ENCODE measurements around the gene ABLIM2. TPM values are rescaled to one million over a fixed set of nuclear protein-coding genes. Genes with fewer than 3 reads are reported as not detected.
A peak's percentile ranks its signal among the peaks of the same experiment; 100 is the strongest.

Gene ABLIM2
- total and polyA plus RNA-seq, 5 donors from 2014 or later, result 0.88 to 2.0 (median 1.2) TPM

- Histone ChIP-seq H3K4me1 (ENCODE audit: control insufficient read depth, insufficient read depth, low read length, poor library complexity, severe bottlenecking) (peaks cover 41% of the 10 kb centered on the region), H3K36me3 (ENCODE audit: control insufficient read depth, insufficient read depth, low read length) (no peaks in the 10 kb centered on the region), H3K4me3 (ENCODE audit: low read depth, low read length) (no peak overlapping the region), H3K27me3 (ENCODE audit: control insufficient read depth, insufficient read depth, low read length) (no peaks in the 10 kb centered on the region), H3K9me3 (ENCODE audit: control insufficient read depth in 2 of 2, low read length in 2 of 2) (no peaks in the 10 kb centered on the region), H3K27ac (ENCODE audit: insufficient read depth, low read length, poor library complexity, severe bottlenecking) (no peak overlapping the region)
- ATAC-seq (ENCODE audit: low read depth in 2 of 2) (no peak), DNase-seq (no peak)
- Mint-ChIP-seq H3K4me3 (peak overlapping the region; percentile 73 to 100 (median 88)), H3K9me3 (peaks cover 0 to 2% (median 0%) of the 10 kb centered on the region in 7 donors), H3K4me1 (peaks cover 0 to 46% (median 16%) of the 10 kb centered on the region in 4 donors), H3K36me3 (no peaks in the 10 kb centered on the region), H3K27me3 (no peaks in the 10 kb centered on the region), H3K27ac (no peak overlapping the region)
Observed at GRCh38 chr4:8197521-8197920, 38.9 kb upstream of the ABLIM2 start.

GRCh38 chr4:8195841-8196458 lies 37.3 kb upstream of the ABLIM2 start:
- Mint-ChIP-seq H3K4me3 (peak overlapping the region in 1 of 4 donors; percentile 77), H3K4me1 (peaks cover 0 to 31% (median 10%) of the 10 kb centered on the region in 4 donors), H3K27ac (no peak overlapping the region), H3K27me3 (no peaks in the 10 kb centered on the region), H3K9me3 (peaks cover 0 to 2% (median 0%) of the 10 kb centered on the region in 7 donors), H3K36me3 (no peaks in the 10 kb centered on the region)
- no peak overlapping the region for H3K4me3 ChIP-seq (ENCODE audit: low read depth, low read length)
- no peaks in the 10 kb centered on the region for H3K9me3 ChIP-seq (ENCODE audit: control insufficient read depth in 2 of 2, low read length in 2 of 2)
- H3K4me1 ChIP-seq (ENCODE audit: control insufficient read depth, insufficient read depth, low read length, poor library complexity, severe bottlenecking), result peaks cover 25% of the 10 kb centered on the region
- ATAC-seq (ENCODE audit: low read depth in 2 of 2) (no peak), DNase-seq (no peak)
- no peaks in the 10 kb centered on the region for H3K27me3 ChIP-seq (ENCODE audit: control insufficient read depth, insufficient read depth, low read length)
- H3K27ac ChIP-seq (ENCODE audit: insufficient read depth, low read length, poor library complexity, severe bottlenecking), result no peak overlapping the region
- no peaks in the 10 kb centered on the region for H3K36me3 ChIP-seq (ENCODE audit: control insufficient read depth, insufficient read depth, low read length)

- Mint-ChIP-seq H3K4me3 (no peak overlapping the region), H3K36me3 (no peaks in the 10 kb centered on the region), H3K27me3 (no peaks in the 10 kb centered on the region), H3K27ac (peak overlapping the region in 1 of 3 donors; percentile 62), H3K4me1 (peaks cover 0 to 26% (median 8%) of the 10 kb centered on the region in 4 donors), H3K9me3 (peaks cover 0 to 2% (median 0%) of the 10 kb centered on the region in 7 donors)
- H3K36me3 ChIP-seq (ENCODE audit: control insufficient read depth, insufficient read depth, low read length), result no peaks in the 10 kb centered on the region
- no peak overlapping the region for H3K27ac ChIP-seq (ENCODE audit: insufficient read depth, low read length, poor library complexity, severe bottlenecking)
- H3K9me3 ChIP-seq (ENCODE audit: control insufficient read depth in 2 of 2, low read length in 2 of 2), result no peaks in the 10 kb centered on the region
- peaks cover 22% of the 10 kb centered on the region for H3K4me1 ChIP-seq (ENCODE audit: control insufficient read depth, insufficient read depth, low read length, poor library complexity, severe bottlenecking)
- DNase-seq, result no peak
- no peaks in the 10 kb centered on the region for H3K27me3 ChIP-seq (ENCODE audit: control insufficient read depth, insufficient read depth, low read length)
- ATAC-seq (ENCODE audit: low read depth in 2 of 2), result no peak
- H3K4me3 ChIP-seq (ENCODE audit: low read depth, low read length), result no peak overlapping the region
Observed at GRCh38 chr4:8195431-8195830, 36.8 kb upstream of the ABLIM2 start.

GRCh38 chr4:8194306-8195242 lies 36.0 kb upstream of the ABLIM2 start:
- Mint-ChIP-seq H3K4me3 (peak overlapping the region in 1 of 4 donors; percentile 41), H3K27me3 (no peaks in the 10 kb centered on the region), H3K36me3 (no peaks in the 10 kb centered on the region), H3K4me1 (peaks cover 0 to 20% (median 8%) of the 10 kb centered on the region in 4 donors), H3K27ac (peak overlapping the region in 1 of 3 donors; percentile 62), H3K9me3 (peaks cover 0 to 2% (median 0%) of the 10 kb centered on the region in 7 donors)
- no peaks in the 10 kb centered on the region for H3K27me3 ChIP-seq (ENCODE audit: control insufficient read depth, insufficient read depth, low read length)
- no peak overlapping the region for H3K4me3 ChIP-seq (ENCODE audit: low read depth, low read length)
- H3K36me3 ChIP-seq (ENCODE audit: control insufficient read depth, insufficient read depth, low read length), result no peaks in the 10 kb centered on the region
- H3K27ac ChIP-seq (ENCODE audit: insufficient read depth, low read length, poor library complexity, severe bottlenecking), result no peak overlapping the region
- peaks cover 14% of the 10 kb centered on the region for H3K4me1 ChIP-seq (ENCODE audit: control insufficient read depth, insufficient read depth, low read length, poor library complexity, severe bottlenecking)
- H3K9me3 ChIP-seq (ENCODE audit: control insufficient read depth in 2 of 2, low read length in 2 of 2), result no peaks in the 10 kb centered on the region
- no peak for ATAC-seq (ENCODE audit: low read depth in 2 of 2)
- no peak for DNase-seq

- H3K9me3 ChIP-seq (ENCODE audit: control insufficient read depth in 2 of 2, low read length in 2 of 2), result no peaks in the 10 kb centered on the region
- peak in 1 of 3 donors; percentile 63 for DNase-seq
- H3K27ac ChIP-seq (ENCODE audit: insufficient read depth, low read length, poor library complexity, severe bottlenecking), result no peak overlapping the region
- H3K4me1 Mint-ChIP-seq, result peaks cover 0 to 9% (median 2%) of the 10 kb centered on the region in 4 donors
- no peaks in the 10 kb centered on the region for H3K36me3 Mint-ChIP-seq
- no peaks in the 10 kb centered on the region for H3K4me1 ChIP-seq (ENCODE audit: control insufficient read depth, insufficient read depth, low read length, poor library complexity, severe bottlenecking)
- ATAC-seq (ENCODE audit: low read depth in 2 of 2), result peak; percentile 44 to 58
- no peak overlapping the region for H3K4me3 ChIP-seq (ENCODE audit: low read depth, low read length)
- no peaks in the 10 kb centered on the region for H3K27me3 ChIP-seq (ENCODE audit: control insufficient read depth, insufficient read depth, low read length)
- peak overlapping the region; percentile 50 to 85 (median 54) for H3K27ac Mint-ChIP-seq
- H3K4me3 Mint-ChIP-seq, result peak overlapping the region in 1 of 4 donors; percentile 6
- H3K9me3 Mint-ChIP-seq, result no peaks in the 10 kb centered on the region
- H3K36me3 ChIP-seq (ENCODE audit: control insufficient read depth, insufficient read depth, low read length), result no peaks in the 10 kb centered on the region
- peaks cover 6% of the 10 kb centered on the region for H3K27me3 Mint-ChIP-seq
Observed at GRCh38 chr4:8192748-8193738, 34.4 kb upstream of the ABLIM2 start.

GRCh38 chr4:8191136-8191747 lies 32.6 kb upstream of the ABLIM2 start:
- Mint-ChIP-seq H3K27ac (no peak overlapping the region), H3K4me3 (no peak overlapping the region), H3K9me3 (no peaks in the 10 kb centered on the region), H3K27me3 (peaks cover 19% of the 10 kb centered on the region), H3K36me3 (no peaks in the 10 kb centered on the region), H3K4me1 (peaks cover 0 to 7% (median 2%) of the 10 kb centered on the region in 4 donors)
- peak in 1 of 2 donors; percentile 17 for ATAC-seq (ENCODE audit: low read depth in 2 of 2)
- Histone ChIP-seq H3K27ac (ENCODE audit: insufficient read depth, low read length, poor library complexity, severe bottlenecking) (no peak overlapping the region), H3K27me3 (ENCODE audit: control insufficient read depth, insufficient read depth, low read length) (no peaks in the 10 kb centered on the region), H3K36me3 (ENCODE audit: control insufficient read depth, insufficient read depth, low read length) (no peaks in the 10 kb centered on the region), H3K4me1 (ENCODE audit: control insufficient read depth, insufficient read depth, low read length, poor library complexity, severe bottlenecking) (no peaks in the 10 kb centered on the region), H3K4me3 (ENCODE audit: low read depth, low read length) (no peak overlapping the region), H3K9me3 (ENCODE audit: control insufficient read depth in 2 of 2, low read length in 2 of 2) (no peaks in the 10 kb centered on the region)
- no peak for DNase-seq

Measured in CD4-positive, CD25-positive, alpha-beta regulatory T cell (primary cell).